GM12864 (cell line): Measurements from ENCODE around the gene PIWIL4.

ENCODE experiments used
- DNase-seq: peaks from one replicate; pipeline ENCODE4 v3.0.0-alpha.2; 2011; ENCODE audit warnings: low read depth
- H3K4me3 ChIP-seq: 2 replicates; pipeline ENCODE4 v1.5.1; 2011; ENCODE audit warnings: mild to moderate bottlenecking, low read depth, low read length, control low read depth
- CTCF ChIP-seq: IDR thresholded peaks from 2 replicates; pipeline ENCODE4 v1.5.1; 2011; ENCODE audit warnings: low read depth, mild to moderate bottlenecking, moderate library complexity, low read length, control low read depth, inconsistent platforms; ENCODE audit errors: missing control alignments

PIWIL4 gene

GRCh38 chr11:94537031-94537600 lies 30.1 kb upstream of the PIWIL4 start:
- TF ChIP-seq CTCF, result no peak
- no peak overlapping the region for H3K4me3 ChIP-seq
- no peak for DNase-seq

- no peak for DNase-seq
- TF ChIP-seq CTCF, result no peak
Observed at GRCh38 chr11:94539420-94539819, 27.7 kb upstream of the PIWIL4 start.

GRCh38 chr11:94543695-94544645 lies 23.2 kb upstream of the PIWIL4 start, which contains the start of gene FUT4:
Gene FUT4, plus strand, starts transcription at chr11:94543921. Its CDS starts 213 bp downstream, at chr11:94544134.
- DNase-seq, result peak; percentile 26
- H3K4me3 ChIP-seq, result peak within 1 kb of the TSS; percentile 76
- no peak for TF ChIP-seq CTCF

More at GRCh38 chr11:94539420-94539819, 27.7 kb upstream of the PIWIL4 start:
- H3K4me3 ChIP-seq, result no peak overlapping the region

- DNase-seq, result no peak
- H3K4me3 ChIP-seq, result peak overlapping the region; percentile 76
- TF ChIP-seq CTCF, result no peak
Observed at GRCh38 chr11:94544646-94545263, 22.4 kb upstream of the PIWIL4 start.

- H3K4me3 ChIP-seq, result no peak overlapping the region
- DNase-seq, result no peak
- no peak for TF ChIP-seq CTCF
Observed at GRCh38 chr11:94545264-94546161, 21.7 kb upstream of the PIWIL4 start.

- no peak for DNase-seq
- no peak overlapping the region for H3K4me3 ChIP-seq
- TF ChIP-seq CTCF, result no peak
Observed at GRCh38 chr11:94546162-94546470, 21.1 kb upstream of the PIWIL4 start.
